HL-60 (cell line): ENCODE results near the gene IPP.

Experiments used
- CTCF ChIP-seq: IDR thresholded peaks from one replicate; pipeline ENCODE4 v1.5.1; 2011; ENCODE audit warnings: low read length, control low read depth, inconsistent platforms; ENCODE audit not compliant: insufficient read depth
- GABPA ChIP-seq: IDR thresholded peaks from 2 replicates; pipeline ENCODE4 v1.6.1; 2012; ENCODE audit warnings: low read depth
- POLR2AphosphoS5 ChIP-seq: IDR thresholded peaks from 2 replicates; pipeline ENCODE4 v1.6.1; 2012; ENCODE audit warnings: low read depth

- TF ChIP-seq CTCF (no peak), GABPA (no peak), POLR2AphosphoS5 (no peak)
Observed at GRCh38 chr1:45682942-45683341, 67.5 kb downstream of the IPP start.
